ENCODE data around the gene CPNE4. TPM values are rescaled to one million over a fixed set of nuclear protein-coding genes. Genes with fewer than 3 reads are reported as not detected.

CPNE4 gene
- total and polyA plus RNA-seq, 9 of the 15 experiments (the other 6 are each of a cell fraction or from before 2014, with no cell fraction given) = not detected

DNA sequence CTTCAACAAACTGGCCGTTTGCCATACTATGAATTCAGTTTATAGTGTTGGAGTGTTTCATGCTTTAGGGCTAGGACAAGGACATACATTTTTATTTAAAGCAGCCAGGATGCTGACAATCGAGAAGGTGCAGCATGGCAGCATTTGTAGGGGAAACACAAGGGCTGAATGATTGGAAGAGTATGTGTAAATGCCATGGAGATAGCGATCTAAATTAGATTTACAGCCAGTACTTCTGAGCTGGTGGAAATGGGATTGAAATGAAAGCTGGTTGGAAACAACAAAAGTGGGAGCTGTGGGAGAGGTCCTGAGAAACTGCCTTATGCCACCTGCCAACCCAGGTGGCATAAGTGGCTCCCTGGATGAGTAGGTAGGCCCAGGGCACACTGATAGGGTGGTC is 322.2 kb downstream of the CPNE4 start:
- H3K9me3 ChIP-seq (replicated peaks; ENCODE audit: control insufficient read depth, insufficient read depth, low read depth, low read length) = no peaks in the 10 kb centered on the region
- BruUV-seq (replicated peaks) = no TSS peak
- no peaks in the 10 kb centered on the region for H4K20me1 ChIP-seq (replicated peaks; ENCODE audit: control insufficient read depth, insufficient read depth, low read length)
- WGBS (ENCODE audit: insufficient coverage, low coverage, missing lambda C conversion rate) = 0% methylated on average over 3 of the region's 3 CpGs
- POLR2A ChIA-PET = no interaction called here
- no peak overlapping the region for H2AFZ ChIP-seq (ENCODE audit: low read depth, low read length)
- FAIRE-seq (no peak), DNase-seq (ENCODE audit: extremely low read depth in 1 of 4, low spot score in 3 of 4) (no peak), ATAC-seq (no peak)
- H3K27ac ChIP-seq (ENCODE audit: extremely low read depth, low read depth, low read length) = no peak overlapping the region
- CTCF ChIA-PET (ENCODE audit: low intra/inter-chr PET ratio) = no interaction called here
- H3K4me3 ChIP-seq = no peak overlapping the region
- intact Hi-C loops (cut with micrococcal nuclease) (no loop called here), in situ Hi-C loops (cut with MboI) (no loop called here)
- H3K4me2 ChIP-seq (ENCODE audit: insufficient read depth, low read length) = no peak overlapping the region
- no peaks in the 10 kb centered on the region; a peak in 1 of 5 replicates for H3K4me1 ChIP-seq (replicated peaks in 1 of 2; ENCODE audit: control insufficient read depth in 2 of 2, insufficient read depth in 2 of 2, low read length in 2 of 2)
- H3K27me3 ChIP-seq (ENCODE audit: control insufficient read depth in 2 of 2, insufficient read depth in 2 of 2, low read length in 2 of 2) = no peaks in the 10 kb centered on the region
- TF ChIP-seq FOXM1 (IDR thresholded peaks at IDR 0.05; ENCODE audit: low read depth) (no peak), FOXM1 (CRISPR knock-in tag; IDR thresholded peaks at IDR 0.05; ENCODE audit: low read depth) (no peak), AFF4 (CRISPR knock-in tag; IDR thresholded peaks at IDR 0.05) (no peak), THAP12 (CRISPR knock-in tag; IDR thresholded peaks at IDR 0.05) (no peak), SIRT6 (IDR thresholded peaks at IDR 0.05; ENCODE audit: low read depth, low read length) (no peak)
- no peaks in the 10 kb centered on the region for H3K36me3 ChIP-seq (ENCODE audit: control insufficient read depth, insufficient read depth, low read length)
- no peak overlapping the region for H3K9ac ChIP-seq (ENCODE audit: insufficient read depth in 1 of 2, low read depth in 2 of 2, low read length in 2 of 2)
- H3K79me2 ChIP-seq (ENCODE audit: control insufficient read depth, insufficient read depth, low read length) = no peaks in the 10 kb centered on the region
- no peaks in the 10 kb centered on the region for H3K9me1 ChIP-seq (ENCODE audit: control insufficient read depth, insufficient read depth, low read length)

Data from K562 (cell line).